G401 (cell line): Measurements from ENCODE around the gene PTOV1. TPM values are rescaled to one million over a fixed set of nuclear protein-coding genes. Genes with fewer than 3 reads are reported as not detected.

Source experiments
- DNase-seq: peaks from one replicate; pipeline ENCODE4 v3.0.0-alpha.2; 2015; ENCODE audit warnings: low spot score
- in situ Hi-C: cut with HindIII; loops from 2 replicates; pipeline ENCODE4 v1.10.0; 2016; ENCODE audit warnings: low sequenced_read_pairs, mixed read lengths
- total RNA-seq: library from RNA; depleted of rRNA; stranded (reverse); fragments of >200 nt; shearing (Covaris generic); gene quantifications from 2 replicates; pipeline ENCODE4 v1.2.3, GENCODE V29; 2014

Gene PTOV1
- total RNA-seq, 1 experiment from 2014 or later = 147 TPM

GRCh38 chr19:49855676-49856573, 5.0 kb downstream of the PTOV1 start:
- in situ Hi-C loops = no loop called here
- no peak for DNase-seq

- in situ Hi-C loops = no loop called here
- DNase-seq = no peak
These were observed 5.6 kb downstream of the PTOV1 start for GRCh38 chr19:49856574-49857021.

- in situ Hi-C loops = no loop called here
- DNase-seq = no peak
These were observed 6.3 kb downstream of the PTOV1 start for GRCh38 chr19:49857061-49857837.

- no peak for DNase-seq
- in situ Hi-C loops = no loop called here
These were observed 6.8 kb downstream of the PTOV1 start for GRCh38 chr19:49857838-49858087.

GRCh38 chr19:49858088-49858985, 7.4 kb downstream of the PTOV1 start:
- no peak for DNase-seq
- in situ Hi-C loops = no loop called here

GRCh38 chr19:49859682-49860335, 8.8 kb downstream of the PTOV1 start:
- DNase-seq = no peak
- in situ Hi-C loops = no loop called here

- in situ Hi-C loops = no loop called here
- no peak for DNase-seq
These were observed 9.6 kb downstream of the PTOV1 start for GRCh38 chr19:49860336-49861102.

GRCh38 chr19:49861107-49861506, 10.1 kb downstream of the PTOV1 start:
- DNase-seq = peak; percentile 48
- in situ Hi-C loops = no loop called here

GRCh38 chr19:49861541-49862378, 10.8 kb downstream of the PTOV1 start:
- in situ Hi-C loops = no loop called here
- DNase-seq = no peak

- in situ Hi-C loops = no loop called here
- no peak for DNase-seq
These were observed 11.7 kb downstream of the PTOV1 start for GRCh38 chr19:49862391-49863253.

GRCh38 chr19:49863254-49863934, 12.4 kb downstream of the PTOV1 start:
- DNase-seq = no peak
- in situ Hi-C loops = no loop called here

- DNase-seq = no peak
- in situ Hi-C loops = no loop called here
These were observed 13.0 kb downstream of the PTOV1 start for GRCh38 chr19:49863935-49864320.

GRCh38 chr19:49864890-49865289, 13.9 kb downstream of the PTOV1 start:
- in situ Hi-C loops = no loop called here
- DNase-seq = no peak

GRCh38 chr19:49866933-49867782, 16.2 kb downstream of the PTOV1 start, which contains the start of gene PNKP:
Gene PNKP (minus strand): TSS chr19:49867576. CDS start chr19:49867204, 372 bp downstream.
- DNase-seq = peak; percentile 96
- in situ Hi-C loops = no loop called here

- in situ Hi-C loops = no loop called here
- no peak for DNase-seq
These were observed 18.1 kb downstream of the PTOV1 start for GRCh38 chr19:49869009-49869483.
